A673 (cell line): Measurements from ENCODE around the gene BTBD2. TPM values are rescaled to one million over a fixed set of nuclear protein-coding genes. Genes with fewer than 3 reads are reported as not detected.
A peak's percentile ranks its signal among the peaks of the same experiment; 100 is the strongest.

Experiments
- BruUV-seq: library from RNA; stranded (reverse); fragments of 400-500 nt; replicated peaks from 2 replicates; lab custom pipeline; 2021; lab: Mats Ljungman, UMichigan
- CTCF ChIA-PET: fragments of 300-600 bp; sonication (Branson Sonifier 250); formaldehyde crosslinking; loops from one replicate; lab custom pipeline; 2022; ENCODE audit warnings: antibody characterized with exemption; lab: Charles Lee
- POLR2A ChIA-PET: fragments of 300-600 bp; sonication (Branson Sonifier 250); formaldehyde crosslinking; loops from one replicate; lab custom pipeline; 2022; ENCODE audit warnings: antibody characterized with exemption; ENCODE audit not compliant: low non-redundant PET; lab: Charles Lee
- DNase-seq: peaks from one replicate; pipeline ENCODE4 v3.0.0-alpha.2; 2015; ENCODE audit warnings: low spot score
- H3K27ac ChIP-seq: fragments of 200-600 bp; sonication (generic); 2 replicates; pipeline ENCODE4 v1.5.1; 2016; ENCODE audit warnings: mixed run types, low read depth, mild to moderate bottlenecking, mixed read lengths, antibody characterized with exemption, low read length; ENCODE audit not compliant: poor library complexity, severe bottlenecking
- H3K27me3 ChIP-seq: fragments of 200-600 bp; sonication (generic); replicated peaks from 2 replicates; pipeline ENCODE4 v1.6.1; 2017; ENCODE audit warnings: mixed run types, low read depth, mild to moderate bottlenecking, mixed read lengths, antibody characterized with exemption, low read length; ENCODE audit not compliant: insufficient read depth, poor library complexity
- H3K36me3 ChIP-seq: fragments of 200-600 bp; sonication (generic); 2 replicates; pipeline ENCODE4 v1.6.1; 2016; ENCODE audit warnings: mixed run types, mild to moderate bottlenecking, mixed read lengths, antibody characterized with exemption, low read length; ENCODE audit not compliant: insufficient read depth, poor library complexity, severe bottlenecking
- H3K4me1 ChIP-seq: fragments of 200-600 bp; sonication (generic); 2 replicates; pipeline ENCODE4 v1.6.1; 2017; ENCODE audit warnings: mixed run types, mild to moderate bottlenecking, mixed read lengths, antibody characterized with exemption, low read length; ENCODE audit not compliant: insufficient read depth, poor library complexity, severe bottlenecking
- H3K4me3 ChIP-seq: fragments of 200-600 bp; sonication (generic); 2 replicates; pipeline ENCODE4 v1.5.1; 2016; ENCODE audit warnings: low read depth, mixed run types, mild to moderate bottlenecking, mixed read lengths, low read length; ENCODE audit not compliant: poor library complexity, severe bottlenecking
- H3K9me3 ChIP-seq: fragments of 200-600 bp; sonication (generic); 2 replicates; pipeline ENCODE4 v1.6.1; 2016; ENCODE audit warnings: mixed run types, low read depth, mild to moderate bottlenecking, mixed read lengths, antibody characterized with exemption, low read length; ENCODE audit not compliant: poor library complexity, severe bottlenecking
- CTCF ChIP-seq: fragments of 300-800, 200-600 bp; sonication (generic); conservative IDR thresholded peaks from 2 replicates; pipeline ENCODE4 v1.5.1; 2017; ENCODE audit warnings: low read depth, mild to moderate bottlenecking, antibody characterized with exemption, low read length, moderate library complexity, mixed read lengths
- EZH2 ChIP-seq: fragments of 200-600 bp; sonication (generic); IDR thresholded peaks from 2 replicates; pipeline ENCODE4 v1.6.1; 2017; ENCODE audit warnings: borderline replicate concordance, low read depth, mild to moderate bottlenecking, mixed read lengths, antibody characterized with exemption, low read length; ENCODE audit not compliant: poor library complexity, severe bottlenecking
- intact Hi-C: fragments of 100-400 bp; cut with micrococcal nuclease; formaldehyde crosslinking; loops from one replicate; pipeline ENCODE4 v1.10.0; 2022; ENCODE audit not compliant: unreplicated experiment
- total RNA-seq: library from RNA; stranded (reverse); gene quantifications from 2 replicates; pipeline ENCODE4 v1.2.3, GENCODE V29; 2021

The BTBD2 gene
- total RNA-seq, 1 experiment from 2014 or later: 91.7 TPM

GRCh38 chr19:2012941-2013682, 2.4 kb downstream of the BTBD2 start:
- POLR2A ChIA-PET: no interaction called here
- Histone ChIP-seq H3K9me3 (no peaks in the 10 kb centered on the region), H3K36me3 (peaks cover 6% of the 10 kb centered on the region), H3K4me1 (no peaks in the 10 kb centered on the region), H3K27me3 (no peaks in the 10 kb centered on the region), H3K4me3 (no peak overlapping the region), H3K27ac (peak overlapping the region; percentile 23)
- CTCF ChIA-PET: no interaction called here
- BruUV-seq: no TSS peak
- no peak for DNase-seq
- intact Hi-C loops: no loop called here
- no peak for TF ChIP-seq EZH2
- no peak for TF ChIP-seq CTCF

DNA sequence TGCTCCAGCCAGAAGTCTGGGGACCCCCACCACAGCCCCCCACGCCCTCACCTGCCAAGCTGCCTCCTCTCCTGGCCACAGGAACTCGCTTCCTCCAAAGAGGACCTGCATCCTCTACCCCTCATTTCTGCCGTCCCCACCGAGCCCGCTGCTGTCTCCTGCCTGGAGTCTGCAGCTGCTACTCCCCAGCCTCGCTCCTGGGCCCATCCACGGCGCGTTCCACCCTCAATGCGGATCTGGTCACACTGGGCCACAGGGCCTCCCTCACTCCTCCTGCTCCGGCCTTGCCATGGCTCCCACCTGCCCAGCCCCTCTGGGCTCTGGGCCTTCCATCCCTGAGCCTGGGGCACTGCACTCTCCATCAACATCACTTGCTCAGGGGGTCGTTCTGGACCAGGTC, 4.3 kb downstream of the BTBD2 start:
- no peak overlapping the region for H3K4me3 ChIP-seq
- CTCF ChIA-PET: no interaction called here
- H3K27me3 ChIP-seq: no peaks in the 10 kb centered on the region
- H3K9me3 ChIP-seq: no peaks in the 10 kb centered on the region
- intact Hi-C loops: no loop called here
- BruUV-seq: no TSS peak
- no peaks in the 10 kb centered on the region for H3K4me1 ChIP-seq
- H3K27ac ChIP-seq: no peak overlapping the region
- no peak for DNase-seq
- TF ChIP-seq EZH2 (no peak), CTCF (no peak)
- POLR2A ChIA-PET: no interaction called here
- H3K36me3 ChIP-seq: peaks cover 6% of the 10 kb centered on the region

- no peaks in the 10 kb centered on the region for H3K27me3 ChIP-seq
- ChIA-PET CTCF (no interaction called here), POLR2A (no interaction called here)
- no peak overlapping the region for H3K27ac ChIP-seq
- H3K9me3 ChIP-seq: no peaks in the 10 kb centered on the region
- no peak for TF ChIP-seq CTCF
- no peak for TF ChIP-seq EZH2
- peaks cover 6% of the 10 kb centered on the region for H3K36me3 ChIP-seq
- no peaks in the 10 kb centered on the region for H3K4me1 ChIP-seq
- intact Hi-C loops: no loop called here
- no peak overlapping the region for H3K4me3 ChIP-seq
- no TSS peak for BruUV-seq
- no peak for DNase-seq
Measured at GRCh38 chr19:2010135-2010668, 5.3 kb downstream of the BTBD2 start.
